HS-5 (cell line): Measurements from ENCODE around the gene CD2.

Experiments used
- DNase-seq: peaks from one replicate; pipeline ENCODE4 v3.0.0-alpha.2; 2012; ENCODE audit warnings: low read depth

CD2 gene

GRCh38 chr1:116760487-116760886 lies 6.3 kb downstream of the CD2 start:
- DNase-seq, result no peak

GRCh38 chr1:116760996-116761665 lies 6.9 kb downstream of the CD2 start:
- no peak for DNase-seq

- DNase-seq, result no peak
Observed at GRCh38 chr1:116762281-116762680, 8.1 kb downstream of the CD2 start.

- no peak for DNase-seq
Observed at GRCh38 chr1:116762781-116763115, 8.5 kb downstream of the CD2 start.

- no peak for DNase-seq
Observed at GRCh38 chr1:116763116-116763786, 9.0 kb downstream of the CD2 start.

GRCh38 chr1:116763787-116764465 lies 9.7 kb downstream of the CD2 start:
- DNase-seq, result no peak

- DNase-seq, result no peak
Observed at GRCh38 chr1:116764466-116764898, 10.3 kb downstream of the CD2 start.

GRCh38 chr1:116764906-116765862 lies 11.0 kb downstream of the CD2 start:
- no peak for DNase-seq

- no peak for DNase-seq
Observed at GRCh38 chr1:116765962-116766361, 11.7 kb downstream of the CD2 start.

- DNase-seq, result no peak
Observed at GRCh38 chr1:116766616-116767469, 12.6 kb downstream of the CD2 start.

GRCh38 chr1:116767782-116768382 lies 13.7 kb downstream of the CD2 start:
- DNase-seq, result no peak

GRCh38 chr1:116768416-116769103 lies 14.3 kb downstream of the CD2 start:
- DNase-seq, result no peak

- DNase-seq, result no peak
Observed at GRCh38 chr1:116769104-116769452, 14.8 kb downstream of the CD2 start.

- no peak for DNase-seq
Observed at GRCh38 chr1:116769561-116769977, 15.3 kb downstream of the CD2 start.

- DNase-seq, result no peak
Observed at GRCh38 chr1:116769994-116770393, 15.8 kb downstream of the CD2 start.

GRCh38 chr1:116770625-116771024 lies 16.4 kb downstream of the CD2 start:
- no peak for DNase-seq

- DNase-seq, result no peak
Observed at GRCh38 chr1:116771997-116772647, 17.9 kb downstream of the CD2 start.

- DNase-seq, result no peak
Observed at GRCh38 chr1:116772648-116773045, 18.4 kb downstream of the CD2 start.

- no peak for DNase-seq
Observed at GRCh38 chr1:116775116-116775752, 21.0 kb downstream of the CD2 start.
